Body of pancreas (tissue), 4 donors: ENCODE data around the gene ADIPOR1. TPM values are rescaled to one million over a fixed set of nuclear protein-coding genes. Genes with fewer than 3 reads are reported as not detected.
A peak's percentile ranks its signal among the peaks of the same experiment; 100 is the strongest.

ENCODE experiments used
- ATAC-seq: fragments of 150-250 bp; one replicate; pipeline ENCODE4 v1.9.1; 2016
- DNase-seq, 4 donors: peaks; one replicate each; pipeline ENCODE4 v3.0.0-alpha.2; 2019
- H3K27ac ChIP-seq, 4 donors: fragments of 200-600 bp; sonication (generic); 1 replicate in 3 of 4; 2 replicates in 1 of 4; pipeline versions ENCODE4 v1.5.1 to v1.6.1; 2016 to 2019; ENCODE audit warnings: mild to moderate bottlenecking in 1 of 4, mixed read lengths in 1 of 4, moderate library complexity in 1 of 4
- H3K27me3 ChIP-seq, 2 donors: fragments of 200-600 bp; sonication (generic); one replicate each; pipeline ENCODE4 v1.6.0; 2016; ENCODE audit warnings: mild to moderate bottlenecking in 1 of 2
- H3K36me3 ChIP-seq, 2 donors: fragments of 200-600 bp; sonication (generic); replicated peaks in 1 of 2; 2 replicates each; pipeline ENCODE4 v1.5.1; 2016; ENCODE audit warnings: low read depth in 2 of 2; ENCODE audit not compliant: insufficient read depth in 1 of 2
- H3K4me1 ChIP-seq: fragments of 200-600 bp; sonication (generic); one replicate; pipeline ENCODE4 v1.6.0; 2016
- H3K4me3 ChIP-seq, 2 donors: fragments of 200-600 bp; sonication (generic); 1 replicate in 1 of 2; 2 replicates in 1 of 2; pipeline ENCODE4 v1.5.1; 2016 to 2019
- H3K9me3 ChIP-seq, 3 donors: fragments of 200-600 bp; sonication (generic); 1 replicate in 2 of 3; 2 replicates in 1 of 3; pipeline ENCODE4 v1.5.1; 2016
- POLR2A ChIP-seq, 3 donors: fragments of 450-650 bp; IDR thresholded peaks; one replicate each; pipeline ENCODE4 v1.6.1; 2016; ENCODE audit warnings: antibody characterized with exemption in 3 of 3, mild to moderate bottlenecking in 2 of 3
- WGBS, 2 donors: methylation state at CpG; one replicate each; pipeline ENCODE4 v1.1.5; 2017; 5-methylcytosine and 5-hydroxymethylcytosine counted together
- intact Hi-C: fragments of 100-400 bp; cut with DNase I; formaldehyde crosslinking; loops from one replicate; pipeline ENCODE4 v1.15.1; 2023
- total RNA-seq, 2 donors: library from RNA; depleted of rRNA; stranded (reverse); fragments of >200 nt; gene quantifications; one replicate each; pipeline ENCODE4 v1.1.0, GENCODE V29; 2016
- TF ChIP-seq, protein P1 (sequence below), 7 experiments: fragments of 450-650 bp in 4 of 7; fragments of 200-600 bp in 3 of 7; sonication (generic) in 3 of 7; IDR thresholded peaks; one replicate each; pipeline ENCODE4 v1.5.1; 2016 to 2019; ENCODE audit warnings: antibody characterized with exemption in 7 of 7

Gene ADIPOR1
- total RNA-seq, 2 donors from 2014 or later: 38.6 to 52.4 TPM

- H3K36me3 ChIP-seq: no peaks in the 10 kb centered on the region
- no peak for DNase-seq
- 52 to 67% methylated on average over 4 of the region's 4 CpGs for WGBS, 2 donors
- H3K27me3 ChIP-seq: peaks cover 0 to under 1% of the 10 kb centered on the region in 2 donors
- no peaks in the 10 kb centered on the region for H3K9me3 ChIP-seq
- no peak overlapping the region for H3K4me3 ChIP-seq
- H3K4me1 ChIP-seq: peaks cover 12% of the 10 kb centered on the region
- no peak for TF ChIP-seq POLR2A (IDR thresholded peaks at IDR 0.05)
- TF ChIP-seq, protein P1, sequence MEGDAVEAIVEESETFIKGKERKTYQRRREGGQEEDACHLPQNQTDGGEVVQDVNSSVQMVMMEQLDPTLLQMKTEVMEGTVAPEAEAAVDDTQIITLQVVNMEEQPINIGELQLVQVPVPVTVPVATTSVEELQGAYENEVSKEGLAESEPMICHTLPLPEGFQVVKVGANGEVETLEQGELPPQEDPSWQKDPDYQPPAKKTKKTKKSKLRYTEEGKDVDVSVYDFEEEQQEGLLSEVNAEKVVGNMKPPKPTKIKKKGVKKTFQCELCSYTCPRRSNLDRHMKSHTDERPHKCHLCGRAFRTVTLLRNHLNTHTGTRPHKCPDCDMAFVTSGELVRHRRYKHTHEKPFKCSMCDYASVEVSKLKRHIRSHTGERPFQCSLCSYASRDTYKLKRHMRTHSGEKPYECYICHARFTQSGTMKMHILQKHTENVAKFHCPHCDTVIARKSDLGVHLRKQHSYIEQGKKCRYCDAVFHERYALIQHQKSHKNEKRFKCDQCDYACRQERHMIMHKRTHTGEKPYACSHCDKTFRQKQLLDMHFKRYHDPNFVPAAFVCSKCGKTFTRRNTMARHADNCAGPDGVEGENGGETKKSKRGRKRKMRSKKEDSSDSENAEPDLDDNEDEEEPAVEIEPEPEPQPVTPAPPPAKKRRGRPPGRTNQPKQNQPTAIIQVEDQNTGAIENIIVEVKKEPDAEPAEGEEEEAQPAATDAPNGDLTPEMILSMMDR (IDR thresholded peaks at IDR 0.05): no peak
- no peak overlapping the region for H3K27ac ChIP-seq
- no peak for ATAC-seq
- intact Hi-C loops: no loop called here
These were observed 13.9 kb upstream of the ADIPOR1 start for GRCh38 chr1:202972046-202972445.

GRCh38 chr1:202968895-202969295, 10.8 kb upstream of the ADIPOR1 start:
- Histone ChIP-seq H3K4me1 (peaks cover 33% of the 10 kb centered on the region), H3K4me3 (no peak overlapping the region), H3K9me3 (no peaks in the 10 kb centered on the region), H3K27me3 (no peaks in the 10 kb centered on the region), H3K36me3 (no peaks in the 10 kb centered on the region), H3K27ac (peak overlapping the region in 1 of 4 donors; percentile 85)
- 22 to 29% methylated on average over 5 of the region's 5 CpGs for WGBS, 2 donors
- intact Hi-C loops: no loop called here
- peak; percentile 36 to 80 (median 53) for DNase-seq
- ATAC-seq: peak; percentile 49
- no peak for TF ChIP-seq POLR2A (IDR thresholded peaks at IDR 0.05)
- TF ChIP-seq, protein P1 (IDR thresholded peaks at IDR 0.05): peak; percentile 33 to 74 (median 66)

DNA sequence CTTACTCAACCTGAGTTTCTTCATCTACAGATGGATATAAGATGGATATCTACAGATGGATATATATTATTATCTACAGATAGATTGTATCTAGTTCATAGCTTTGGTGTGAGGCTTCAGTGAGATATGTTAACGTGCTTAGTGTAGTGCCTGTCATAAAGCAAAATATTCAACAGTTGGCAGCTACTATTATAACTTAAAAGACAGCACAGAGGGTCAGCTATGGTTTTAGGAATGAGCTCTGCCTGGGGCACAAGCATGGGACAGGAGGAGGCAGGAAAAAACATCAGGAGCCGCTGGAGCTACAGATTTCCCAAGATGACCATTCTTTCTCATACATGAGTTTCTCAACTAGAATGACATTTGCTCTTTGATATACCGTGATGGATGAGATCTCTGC, 10.2 kb upstream of the ADIPOR1 start:
- TF ChIP-seq POLR2A (IDR thresholded peaks at IDR 0.05): no peak
- TF ChIP-seq, protein P1 (IDR thresholded peaks at IDR 0.05): no peak
- Histone ChIP-seq H3K27me3 (no peaks in the 10 kb centered on the region), H3K4me3 (no peak overlapping the region), H3K4me1 (peaks cover 33% of the 10 kb centered on the region), H3K9me3 (no peaks in the 10 kb centered on the region), H3K27ac (peak overlapping the region in 3 of 4 donors; percentile 43 to 85 (median 85)), H3K36me3 (peaks cover 0 to 3% of the 10 kb centered on the region in 2 donors)
- intact Hi-C loops: no loop called here
- ATAC-seq (no peak), DNase-seq (no peak)
- WGBS, 2 donors: 69 to 79% methylated on average over 3 of the region's 3 CpGs

DNA sequence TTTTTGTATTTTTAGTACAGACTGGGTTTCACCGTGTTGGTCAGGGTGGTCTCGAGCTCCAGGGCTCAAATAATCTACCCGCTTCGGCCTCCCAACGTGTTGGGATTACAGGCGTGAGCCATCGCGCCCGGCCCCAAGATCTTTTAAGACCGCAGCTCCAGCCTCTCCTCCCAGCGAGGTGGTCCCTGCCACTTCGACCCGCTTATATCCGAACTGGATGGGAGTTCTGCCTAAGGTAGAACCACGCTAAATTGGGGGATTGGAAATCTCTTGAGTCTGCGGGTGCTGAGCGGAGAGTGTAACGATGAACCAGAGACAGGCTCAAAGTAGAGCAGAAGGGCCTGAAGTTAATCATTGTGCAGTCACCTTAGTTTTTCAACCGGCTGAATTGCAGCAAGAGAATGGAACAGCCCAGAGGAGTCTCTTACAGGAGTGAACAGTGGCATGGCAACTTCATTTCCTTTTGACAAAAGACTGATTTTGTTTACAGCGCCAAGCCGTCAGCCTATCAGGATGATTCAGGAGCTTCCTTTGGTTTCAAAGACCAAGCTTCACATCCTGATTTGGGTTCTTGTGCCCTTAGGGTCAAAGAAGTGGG, 9.7 kb upstream of the ADIPOR1 start:
- ATAC-seq (peak; percentile 12), DNase-seq (peak in 1 of 4 donors; percentile 33)
- H3K36me3 ChIP-seq: peaks cover 0 to 4% of the 10 kb centered on the region in 2 donors
- intact Hi-C loops: no loop called here
- no peaks in the 10 kb centered on the region for H3K9me3 ChIP-seq
- no peaks in the 10 kb centered on the region for H3K27me3 ChIP-seq
- peak overlapping the region; percentile 15 to 44 for H3K4me3 ChIP-seq
- 3 to 6% methylated on average over 20 to 21 of the region's 21 CpGs for WGBS, 2 donors
- TF ChIP-seq, protein P1 (IDR thresholded peaks at IDR 0.05): peak in 1 of 7 experiments; percentile 6
- peak in 1 of 3 donors; percentile 23 for TF ChIP-seq POLR2A (IDR thresholded peaks at IDR 0.05)
- peak overlapping the region; percentile 35 to 85 (median 64) for H3K27ac ChIP-seq
- H3K4me1 ChIP-seq: peaks cover 33% of the 10 kb centered on the region
